Glomerular endothelial cell (primary cell): ENCODE data around the gene ZZZ3. TPM values are rescaled to one million over a fixed set of nuclear protein-coding genes. Genes with fewer than 3 reads are reported as not detected.

Experiments used
- total RNA-seq: library from RNA; depleted of rRNA; stranded (reverse); fragments of >200 nt; gene quantifications from 2 replicates; pipeline ENCODE4 v1.2.3, GENCODE V29; 2015

ZZZ3 gene
- total RNA-seq, 1 donor from 2014 or later, result 43.2 TPM

Other genes starting within 250 kb of the ZZZ3 start
- 30.8 and 45.9 TPM in 2 replicates for gene USP33, start 77.2 kb upstream of the ZZZ3 start, total RNA-seq
- 10.9 and 14.4 TPM in 2 replicates for gene MIGA1, start 97.0 kb upstream of the ZZZ3 start, total RNA-seq
- 3.9 and 7.9 TPM in 2 replicates for gene NEXN, start 206.0 kb upstream of the ZZZ3 start, total RNA-seq